Pancreas (tissue), 10 donors: ENCODE measurements around the gene TECRL. TPM values are rescaled to one million over a fixed set of nuclear protein-coding genes. Genes with fewer than 3 reads are reported as not detected.

ENCODE experiments used
- ATAC-seq, 4 donors: fragments of 200-7000 bp; cut with Tn5 transposase; one replicate each; pipeline versions ENCODE4 v1.8.0 to v1.9.1; 2020; ENCODE audit warnings: mild to moderate bottlenecking in 4 of 4, moderate library complexity in 4 of 4
- DNase-seq, 6 donors: peaks; one replicate each; pipeline ENCODE4 v3.0.0-alpha.2; 2020
- FAIRE-seq: peaks from 2 replicates; lab custom pipeline; 2012; peaks lifted over from hg19 to GRCh38; lab: Jason Lieb, UNC
- H3K27ac ChIP-seq, 4 donors: fragments of 200-600 bp; sonication (generic); 1 replicate in 3 of 4; 2 replicates in 1 of 4; pipeline versions ENCODE4 v1.5.0 to v1.8.0; 2020
- H3K27me3 ChIP-seq, 4 donors: fragments of 200-600 bp; one replicate each; pipeline ENCODE4 v1.8.0; 2021
- H3K36me3 ChIP-seq, 3 donors: fragments of 200-600 bp; sonication (generic) in 1 of 3; one replicate each; pipeline versions ENCODE4 v1.5.0 to v1.8.0; 2020 to 2021
- H3K4me1 ChIP-seq, 3 donors: fragments of 200-600 bp; one replicate each; pipeline ENCODE4 v1.8.0; 2021
- H3K4me3 ChIP-seq, 4 donors: fragments of 200-600 bp; sonication (generic) in 2 of 4; one replicate each; pipeline versions ENCODE4 v1.5.0 to v1.8.0; 2020 to 2021
- H3K9me3 ChIP-seq, 4 donors: fragments of 200-600 bp; one replicate each; pipeline ENCODE4 v1.8.0; 2021
- CTCF ChIP-seq, 4 donors: fragments of 200-600 bp; sonication (generic) in 3 of 4; IDR thresholded peaks; one replicate each; pipeline versions ENCODE4 v1.5.0 to v1.8.0; 2021; ENCODE audit warnings: antibody characterized with exemption in 4 of 4
- WGBS, 2 donors: extraction: QIAGEN DNeasy Blood & Tissue Kit; methylation state at CpG; one replicate each; pipeline ENCODE4 v1.1.7; 2013; 5-methylcytosine and 5-hydroxymethylcytosine counted together
- intact Hi-C, 3 donors: fragments of 100-400 bp; cut with DNase I; formaldehyde crosslinking; loops; one replicate each; pipeline versions ENCODE4 v1.11.1 to v1.14.2; 2022
- polyA plus RNA-seq, 2 donors: library from polyadenylated mRNA; stranded (reverse); fragments of 200-250 nt; gene quantifications; one replicate each; pipeline ENCODE4 v1.2.3, GENCODE V29; 2013
- total RNA-seq, 6 donors: library from RNA; stranded (reverse); fragmentation: NEBNext Ultra II Directional in 4 of 6; extraction: Animal tissue kit (Norgen Biotek cat#: 25700) in 4 of 6; gene quantifications; one replicate each; pipeline versions ENCODE4 v1.2.1 to v1.2.4, GENCODE V29; 2021 to 2023
- donor health status: healthy with polysubstance abuse.
- donor health status: DM: no; HTN: no; CAD: no; lungs with moderate emphysema.
- donor health status: DM: no; HTN: no; CAD: no.
- donor health status: control.
- donor health status: control.
- donor health status: Bipolar disorder and iron deficiency.
- donor health status: DM: yes; HTN: yes; CAD: no.
- donor health status: DM: no; HTN: no; CAD: no.
- donor health status: DM: no; HTN: no; CAD: no.
- donor health status: DM: yes; HTN: yes; CAD: no.

TECRL gene
- total and polyA plus RNA-seq, 8 donors = 0.02 to 0.39 (median 0.04) TPM; not detected in 5

GRCh38 chr4:64266263-64266662 is 143.0 kb downstream of the TECRL start:
- H3K4me3 ChIP-seq = no peak overlapping the region
- WGBS, 2 donors = 41 to 52% methylated on average over 2 of the region's 2 CpGs
- FAIRE-seq (no peak), ATAC-seq (no peak), DNase-seq (no peak)
- intact Hi-C loops = no loop called here
- no peaks in the 10 kb centered on the region for H3K4me1 ChIP-seq
- no peak overlapping the region for H3K27ac ChIP-seq
- H3K36me3 ChIP-seq = no peaks in the 10 kb centered on the region
- no peaks in the 10 kb centered on the region for H3K9me3 ChIP-seq
- no peak for TF ChIP-seq CTCF (IDR thresholded peaks at IDR 0.05)
- H3K27me3 ChIP-seq = no peaks in the 10 kb centered on the region

- DNase-seq (no peak), FAIRE-seq (no peak), ATAC-seq (no peak)
- H3K9me3 ChIP-seq = no peaks in the 10 kb centered on the region
- no peaks in the 10 kb centered on the region for H3K27me3 ChIP-seq
- no peak for TF ChIP-seq CTCF (IDR thresholded peaks at IDR 0.05)
- H3K27ac ChIP-seq = no peak overlapping the region
- no peaks in the 10 kb centered on the region for H3K36me3 ChIP-seq
- intact Hi-C loops = no loop called here
- H3K4me1 ChIP-seq = no peaks in the 10 kb centered on the region
- no peak overlapping the region for H3K4me3 ChIP-seq
These were observed 157.5 kb downstream of the TECRL start for GRCh38 chr4:64251781-64252180.

- H3K27me3 ChIP-seq = no peaks in the 10 kb centered on the region
- no peak for TF ChIP-seq CTCF (IDR thresholded peaks at IDR 0.05)
- H3K27ac ChIP-seq = no peak overlapping the region
- H3K36me3 ChIP-seq = no peaks in the 10 kb centered on the region
- no peaks in the 10 kb centered on the region for H3K9me3 ChIP-seq
- no peak overlapping the region for H3K4me3 ChIP-seq
- ATAC-seq = no peak
- FAIRE-seq = no peak
- no peaks in the 10 kb centered on the region for H3K4me1 ChIP-seq
- DNase-seq = no peak
- intact Hi-C loops = no loop called here
These were observed 158.8 kb downstream of the TECRL start for GRCh38 chr4:64250488-64250887.

GRCh38 chr4:64250061-64250460 is 159.2 kb downstream of the TECRL start:
- no peak for TF ChIP-seq CTCF (IDR thresholded peaks at IDR 0.05)
- no peaks in the 10 kb centered on the region for H3K36me3 ChIP-seq
- ATAC-seq = no peak
- H3K4me3 ChIP-seq = no peak overlapping the region
- no peaks in the 10 kb centered on the region for H3K4me1 ChIP-seq
- no peak overlapping the region for H3K27ac ChIP-seq
- no peak for DNase-seq
- intact Hi-C loops = no loop called here
- H3K9me3 ChIP-seq = no peaks in the 10 kb centered on the region
- H3K27me3 ChIP-seq = no peaks in the 10 kb centered on the region
- no peak for FAIRE-seq

- no peak for ATAC-seq
- no peaks in the 10 kb centered on the region for H3K9me3 ChIP-seq
- no peak overlapping the region for H3K27ac ChIP-seq
- FAIRE-seq = no peak
- no peaks in the 10 kb centered on the region for H3K27me3 ChIP-seq
- H3K36me3 ChIP-seq = no peaks in the 10 kb centered on the region
- H3K4me1 ChIP-seq = no peaks in the 10 kb centered on the region
- no peak overlapping the region for H3K4me3 ChIP-seq
- no peak for DNase-seq
- intact Hi-C loops = no loop called here
- TF ChIP-seq CTCF (IDR thresholded peaks at IDR 0.05) = no peak
These were observed 161.1 kb downstream of the TECRL start for GRCh38 chr4:64248186-64248585.
